Measurements from ENCODE around the gene HID1. TPM values are rescaled to one million over a fixed set of nuclear protein-coding genes. Genes with fewer than 3 reads are reported as not detected.

Gene HID1
- total RNA-seq, 1 donor from 2014 or later: 28.5 TPM

DNA sequence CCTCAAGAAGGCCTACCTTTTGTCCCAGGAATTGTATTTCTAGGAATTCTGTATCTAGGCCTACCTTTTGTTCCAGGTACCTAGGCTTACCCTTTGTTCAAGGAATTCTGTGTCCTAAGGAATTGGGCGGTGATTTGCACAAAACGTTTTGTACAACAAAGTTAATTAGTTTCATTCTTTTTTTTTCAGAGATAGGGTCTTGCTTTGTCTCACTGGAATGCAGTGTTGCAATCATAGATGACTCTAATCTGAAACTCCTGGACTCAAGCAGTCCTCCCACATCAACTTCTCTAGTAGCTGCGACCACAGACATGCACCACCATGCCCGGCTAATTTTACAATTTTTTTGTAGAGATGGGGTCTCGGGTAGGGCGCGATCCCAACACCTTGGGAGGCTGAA is 21.9 kb upstream of the HID1 start:
- H3K36me3 ChIP-seq (ENCODE audit: control insufficient read depth, insufficient read depth, low read length): no peaks in the 10 kb centered on the region
- TF ChIP-seq, protein P1, sequence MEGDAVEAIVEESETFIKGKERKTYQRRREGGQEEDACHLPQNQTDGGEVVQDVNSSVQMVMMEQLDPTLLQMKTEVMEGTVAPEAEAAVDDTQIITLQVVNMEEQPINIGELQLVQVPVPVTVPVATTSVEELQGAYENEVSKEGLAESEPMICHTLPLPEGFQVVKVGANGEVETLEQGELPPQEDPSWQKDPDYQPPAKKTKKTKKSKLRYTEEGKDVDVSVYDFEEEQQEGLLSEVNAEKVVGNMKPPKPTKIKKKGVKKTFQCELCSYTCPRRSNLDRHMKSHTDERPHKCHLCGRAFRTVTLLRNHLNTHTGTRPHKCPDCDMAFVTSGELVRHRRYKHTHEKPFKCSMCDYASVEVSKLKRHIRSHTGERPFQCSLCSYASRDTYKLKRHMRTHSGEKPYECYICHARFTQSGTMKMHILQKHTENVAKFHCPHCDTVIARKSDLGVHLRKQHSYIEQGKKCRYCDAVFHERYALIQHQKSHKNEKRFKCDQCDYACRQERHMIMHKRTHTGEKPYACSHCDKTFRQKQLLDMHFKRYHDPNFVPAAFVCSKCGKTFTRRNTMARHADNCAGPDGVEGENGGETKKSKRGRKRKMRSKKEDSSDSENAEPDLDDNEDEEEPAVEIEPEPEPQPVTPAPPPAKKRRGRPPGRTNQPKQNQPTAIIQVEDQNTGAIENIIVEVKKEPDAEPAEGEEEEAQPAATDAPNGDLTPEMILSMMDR (IDR thresholded peaks at IDR 0.05; ENCODE audit: insufficient read depth, low read length, poor library complexity, severe bottlenecking): no peak
- DNase-seq (ENCODE audit: low read depth): peak; percentile 56
- H3K27me3 ChIP-seq (ENCODE audit: control insufficient read depth, insufficient read depth, low read length): no peaks in the 10 kb centered on the region
- no peak overlapping the region for H3K4me3 ChIP-seq (ENCODE audit: low read depth, low read length)

DNA sequence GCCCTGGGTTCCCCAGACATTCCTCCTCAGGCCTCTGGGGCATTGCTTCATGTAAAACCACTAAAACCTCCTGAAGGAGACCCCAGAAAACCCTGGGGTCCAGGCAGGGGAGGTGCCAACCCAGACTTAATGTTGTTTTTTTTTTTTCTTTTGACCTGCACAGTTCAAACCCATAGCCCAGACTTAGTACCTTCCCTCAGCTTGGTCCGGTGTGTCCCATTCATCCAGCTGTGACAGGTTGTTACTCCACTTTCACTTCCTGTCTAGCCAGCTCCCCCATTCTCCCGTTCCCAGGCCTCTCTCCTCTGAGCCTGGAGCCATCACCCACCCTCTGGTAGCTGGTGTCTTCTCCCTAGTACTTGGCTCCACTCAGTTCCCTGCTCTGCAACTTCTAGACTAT is 19.7 kb upstream of the HID1 start:
- Histone ChIP-seq H3K27me3 (ENCODE audit: control insufficient read depth, insufficient read depth, low read length) (no peaks in the 10 kb centered on the region), H3K4me3 (ENCODE audit: low read depth, low read length) (no peak overlapping the region), H3K36me3 (ENCODE audit: control insufficient read depth, insufficient read depth, low read length) (no peaks in the 10 kb centered on the region)
- TF ChIP-seq, protein P1 (IDR thresholded peaks at IDR 0.05; ENCODE audit: insufficient read depth, low read length, poor library complexity, severe bottlenecking): no peak
- no peak for DNase-seq (ENCODE audit: low read depth)

DNA sequence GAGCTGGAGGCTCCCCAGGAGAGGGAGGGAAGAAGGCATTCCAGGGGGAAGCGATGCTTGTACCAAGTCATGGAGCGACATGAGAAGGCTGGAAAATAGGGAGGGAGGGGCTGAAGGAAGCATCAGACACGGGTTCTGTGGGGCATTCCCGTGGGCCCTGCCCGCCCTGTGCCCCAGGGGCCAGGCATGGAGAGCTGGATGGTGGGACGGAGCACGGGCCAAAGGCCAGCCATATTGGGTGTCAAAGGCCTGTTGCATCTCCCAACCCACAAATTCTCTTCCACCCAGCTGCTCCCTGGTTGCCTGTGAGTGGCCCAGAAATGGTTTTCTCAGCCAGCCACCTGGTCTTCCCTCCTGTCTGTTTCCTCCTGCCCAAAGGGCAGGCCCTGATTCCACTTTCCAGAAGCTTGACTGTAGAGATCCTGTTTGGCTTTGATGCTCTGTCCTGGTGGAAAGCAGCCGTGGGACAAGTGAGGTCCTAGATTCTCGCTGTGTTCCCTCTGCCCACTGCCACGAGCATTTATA is 18.1 kb upstream of the HID1 start:
- Histone ChIP-seq H3K4me3 (ENCODE audit: low read depth, low read length) (no peak overlapping the region), H3K27me3 (ENCODE audit: control insufficient read depth, insufficient read depth, low read length) (no peaks in the 10 kb centered on the region), H3K36me3 (ENCODE audit: control insufficient read depth, insufficient read depth, low read length) (no peaks in the 10 kb centered on the region)
- TF ChIP-seq, protein P1 (IDR thresholded peaks at IDR 0.05; ENCODE audit: insufficient read depth, low read length, poor library complexity, severe bottlenecking): no peak
- no peak for DNase-seq (ENCODE audit: low read depth)

- Histone ChIP-seq H3K36me3 (ENCODE audit: control insufficient read depth, insufficient read depth, low read length) (no peaks in the 10 kb centered on the region), H3K27me3 (ENCODE audit: control insufficient read depth, insufficient read depth, low read length) (no peaks in the 10 kb centered on the region), H3K4me3 (ENCODE audit: low read depth, low read length) (peak overlapping the region; percentile 66)
- TF ChIP-seq, protein P1 (IDR thresholded peaks at IDR 0.05; ENCODE audit: insufficient read depth, low read length, poor library complexity, severe bottlenecking): peak; percentile 49
- DNase-seq (ENCODE audit: low read depth): no peak
These were observed 15.6 kb upstream of the HID1 start for GRCh38 chr17:74987909-74988711.

DNA sequence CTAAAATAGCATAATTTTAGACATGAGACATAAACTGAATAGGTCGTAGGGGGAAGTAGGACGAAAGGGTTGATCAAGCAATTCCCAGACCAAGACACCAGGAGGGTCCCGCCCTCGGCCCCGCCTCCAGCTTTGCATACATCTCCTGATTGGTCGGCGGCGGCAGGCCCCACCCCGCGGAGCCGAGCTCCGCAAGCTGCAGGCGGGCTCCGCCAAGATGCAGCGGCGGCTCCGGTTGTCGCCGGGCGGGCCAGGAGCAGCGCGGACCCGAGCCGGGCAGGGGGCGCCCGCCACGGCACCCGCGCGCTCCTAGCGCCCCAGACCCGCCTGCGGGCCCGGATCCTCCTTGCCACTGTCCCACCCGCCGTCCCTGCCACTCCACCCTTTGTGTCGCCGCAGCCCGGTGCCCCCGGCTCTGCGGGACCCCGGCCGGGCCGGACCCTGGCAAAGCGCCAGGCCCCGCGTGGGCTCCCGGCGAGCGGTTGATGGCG is 14.9 kb upstream of the HID1 start, which contains the start of gene CDR2L:
TSS of gene CDR2L (plus strand) at position 215 of the 491 bp plus-strand sequence. CDS start 412 bp downstream, outside the sequence.
- TF ChIP-seq, protein P1 (IDR thresholded peaks at IDR 0.05; ENCODE audit: insufficient read depth, low read length, poor library complexity, severe bottlenecking): no peak
- peak; percentile 71 for DNase-seq (ENCODE audit: low read depth)

More for the DNA sequence above, 14.9 kb upstream of the HID1 start, which contains the start of gene CDR2L:
- Histone ChIP-seq H3K4me3 (ENCODE audit: low read depth, low read length) (peak within 1 kb of the TSS; percentile 66), H3K27me3 (ENCODE audit: control insufficient read depth, insufficient read depth, low read length) (no peaks in the 10 kb centered on the region), H3K36me3 (ENCODE audit: control insufficient read depth, insufficient read depth, low read length) (no peaks in the 10 kb centered on the region)
